Body of pancreas (tissue), 4 donors: ENCODE results near the gene DENND1A.

Experiments used
- CTCF ChIP-seq, 7 experiments: fragments of 450-650 bp in 4 of 7; fragments of 200-600 bp in 3 of 7; sonication (generic) in 3 of 7; IDR thresholded peaks; one replicate each; pipeline ENCODE4 v1.5.1; 2016 to 2019; ENCODE audit warnings: antibody characterized with exemption in 7 of 7
- POLR2A ChIP-seq, 3 donors: fragments of 450-650 bp; IDR thresholded peaks; one replicate each; pipeline ENCODE4 v1.6.1; 2016; ENCODE audit warnings: antibody characterized with exemption in 3 of 3, mild to moderate bottlenecking in 2 of 3

- TF ChIP-seq CTCF (IDR thresholded peaks at IDR 0.05): no peak
- TF ChIP-seq POLR2A (IDR thresholded peaks at IDR 0.05): no peak
Measured at GRCh38 chr9:123792501-123792900, 137.4 kb downstream of the DENND1A start.
